SU-DHL-6 (cell line): ENCODE results near the gene CTRB1.

Experiments
- H2AFZ ChIP-seq: fragments of 200-600 bp; sonication (generic); 2 replicates; pipeline ENCODE4 v1.6.1; 2014; ENCODE audit warnings: low read depth, mild to moderate bottlenecking, moderate library complexity, mixed read lengths, antibody characterized with exemption, low read length; ENCODE audit not compliant: severe bottlenecking
- H3F3A ChIP-seq: fragments of 200-600 bp; shearing (Covaris generic); 2 replicates; pipeline ENCODE4 v1.6.0; 2016; ENCODE audit warnings: antibody characterized with exemption, mild to moderate bottlenecking; ENCODE audit not compliant: insufficient read depth
- H3K27ac ChIP-seq: fragments of 200-600 bp; sonication (generic); 2 replicates; pipeline ENCODE4 v1.5.1; 2016; ENCODE audit warnings: low read depth, mild to moderate bottlenecking, low read length, moderate library complexity, mixed read lengths
- H3K27me3 ChIP-seq: fragments of 200-600 bp; sonication (generic), shearing (Covaris generic); 2 replicates; pipeline ENCODE4 v1.6.0; 2014; ENCODE audit warnings: mild to moderate bottlenecking, low read length
- H3K36me3 ChIP-seq: fragments of 200-600 bp; sonication (generic); 2 replicates; pipeline ENCODE4 v1.6.1; 2014; ENCODE audit warnings: mild to moderate bottlenecking, low read length, mixed read lengths
- H3K4me2 ChIP-seq: fragments of 300-600, 200-600 bp; shearing (Covaris generic), sonication (generic); 2 replicates; pipeline ENCODE4 v1.6.0; 2014; ENCODE audit warnings: low read length, low read depth, mild to moderate bottlenecking; ENCODE audit not compliant: poor library complexity, severe bottlenecking
- H3K4me3 ChIP-seq: fragments of 200-600 bp; sonication (generic); 2 replicates; pipeline ENCODE4 v1.5.1; 2014; ENCODE audit warnings: antibody characterized with exemption, low read length, mild to moderate bottlenecking, mixed read lengths; ENCODE audit not compliant: insufficient read depth, poor library complexity, severe bottlenecking
- H3K79me2 ChIP-seq: fragments of 200-600 bp; sonication (generic); 2 replicates; pipeline ENCODE4 v1.6.1; 2014; ENCODE audit warnings: mild to moderate bottlenecking, low read length, moderate library complexity; ENCODE audit not compliant: insufficient read depth
- H3K9ac ChIP-seq: fragments of 200-600 bp; sonication (generic); 2 replicates; pipeline ENCODE4 v1.7.0; 2014; ENCODE audit warnings: mild to moderate bottlenecking, low read length
- H3K9me2 ChIP-seq: fragments of 200-600 bp; sonication (generic); replicated peaks from 2 replicates; pipeline ENCODE4 v1.6.1; 2014; ENCODE audit warnings: low read length; ENCODE audit not compliant: insufficient read depth
- H3K9me3 ChIP-seq: fragments of 200-600 bp; sonication (generic); 2 replicates; pipeline ENCODE4 v1.6.1; 2014; ENCODE audit warnings: low read length, mixed read lengths; ENCODE audit not compliant: insufficient read depth
- H4K20me1 ChIP-seq: fragments of 200-600 bp; sonication (generic); 2 replicates; pipeline ENCODE4 v1.6.1; 2014; ENCODE audit warnings: low read depth, mild to moderate bottlenecking, antibody characterized with exemption, low read length, moderate library complexity, mixed read lengths
- CTCF ChIP-seq: fragments of 200-600 bp; sonication (generic); IDR thresholded peaks from one replicate; pipeline ENCODE4 v1.5.1; 2017; ENCODE audit warnings: antibody characterized with exemption, mild to moderate bottlenecking, low read length, moderate library complexity; ENCODE audit not compliant: insufficient read depth, poor library complexity, severe bottlenecking
- EZH2phosphoT487 ChIP-seq: fragments of 200-600 bp; sonication (generic), shearing (Covaris generic); conservative IDR thresholded peaks from 2 replicates; pipeline ENCODE4 v1.6.1; 2018; ENCODE audit warnings: mild to moderate bottlenecking, antibody characterized with exemption, low read length, moderate library complexity, mixed read lengths

The CTRB1 gene

GRCh38 chr16:75227361-75228142 lies 8.8 kb downstream of the CTRB1 start:
- H3K9ac ChIP-seq, result no peak overlapping the region
- no peaks in the 10 kb centered on the region for H3K9me2 ChIP-seq
- H3K9me3 ChIP-seq, result no peaks in the 10 kb centered on the region
- H2AFZ ChIP-seq, result no peak overlapping the region
- no peaks in the 10 kb centered on the region for H3F3A ChIP-seq
- no peaks in the 10 kb centered on the region for H3K79me2 ChIP-seq
- H3K4me3 ChIP-seq, result no peak overlapping the region
- H3K4me2 ChIP-seq, result no peak overlapping the region
- H3K36me3 ChIP-seq, result no peaks in the 10 kb centered on the region
- no peaks in the 10 kb centered on the region for H3K27me3 ChIP-seq
- H4K20me1 ChIP-seq, result no peaks in the 10 kb centered on the region
- H3K27ac ChIP-seq, result no peak overlapping the region
- TF ChIP-seq CTCF, result no peak
- TF ChIP-seq EZH2phosphoT487, result no peak

- H3K27me3 ChIP-seq, result no peaks in the 10 kb centered on the region
- H3K79me2 ChIP-seq, result no peaks in the 10 kb centered on the region
- no peaks in the 10 kb centered on the region for H4K20me1 ChIP-seq
- H3K9me2 ChIP-seq, result no peaks in the 10 kb centered on the region
- no peak overlapping the region for H3K9ac ChIP-seq
- no peaks in the 10 kb centered on the region for H3K36me3 ChIP-seq
- H3F3A ChIP-seq, result no peaks in the 10 kb centered on the region
- no peaks in the 10 kb centered on the region for H3K9me3 ChIP-seq
- no peak overlapping the region for H2AFZ ChIP-seq
- no peak overlapping the region for H3K27ac ChIP-seq
- no peak overlapping the region for H3K4me2 ChIP-seq
- no peak overlapping the region for H3K4me3 ChIP-seq
- TF ChIP-seq CTCF, result no peak
- no peak for TF ChIP-seq EZH2phosphoT487
Observed at GRCh38 chr16:75228143-75228976, 9.6 kb downstream of the CTRB1 start.

GRCh38 chr16:75229172-75230031 lies 10.6 kb downstream of the CTRB1 start:
- Histone ChIP-seq H3K27ac (no peak overlapping the region), H3K9ac (no peak overlapping the region), H3F3A (no peaks in the 10 kb centered on the region), H3K9me2 (no peaks in the 10 kb centered on the region), H4K20me1 (no peaks in the 10 kb centered on the region), H3K36me3 (no peaks in the 10 kb centered on the region), H3K9me3 (no peaks in the 10 kb centered on the region), H3K4me2 (no peak overlapping the region), H3K79me2 (no peaks in the 10 kb centered on the region), H3K27me3 (no peaks in the 10 kb centered on the region), H3K4me3 (no peak overlapping the region), H2AFZ (no peak overlapping the region)
- TF ChIP-seq EZH2phosphoT487 (no peak), CTCF (no peak)
